ENCODE measurements around the gene TAS2R39. TPM values are rescaled to one million over a fixed set of nuclear protein-coding genes. Genes with fewer than 3 reads are reported as not detected.
A peak's percentile ranks its signal among the peaks of the same experiment; 100 is the strongest.
"Not testable (repeated sequence)": the region's sequence is repeated elsewhere in the genome, so short reads cannot be mapped to it uniquely, and the experiment has no call there.

Gene TAS2R39
- total RNA-seq, 1 donor from 2014 or later = not detected

DNA sequence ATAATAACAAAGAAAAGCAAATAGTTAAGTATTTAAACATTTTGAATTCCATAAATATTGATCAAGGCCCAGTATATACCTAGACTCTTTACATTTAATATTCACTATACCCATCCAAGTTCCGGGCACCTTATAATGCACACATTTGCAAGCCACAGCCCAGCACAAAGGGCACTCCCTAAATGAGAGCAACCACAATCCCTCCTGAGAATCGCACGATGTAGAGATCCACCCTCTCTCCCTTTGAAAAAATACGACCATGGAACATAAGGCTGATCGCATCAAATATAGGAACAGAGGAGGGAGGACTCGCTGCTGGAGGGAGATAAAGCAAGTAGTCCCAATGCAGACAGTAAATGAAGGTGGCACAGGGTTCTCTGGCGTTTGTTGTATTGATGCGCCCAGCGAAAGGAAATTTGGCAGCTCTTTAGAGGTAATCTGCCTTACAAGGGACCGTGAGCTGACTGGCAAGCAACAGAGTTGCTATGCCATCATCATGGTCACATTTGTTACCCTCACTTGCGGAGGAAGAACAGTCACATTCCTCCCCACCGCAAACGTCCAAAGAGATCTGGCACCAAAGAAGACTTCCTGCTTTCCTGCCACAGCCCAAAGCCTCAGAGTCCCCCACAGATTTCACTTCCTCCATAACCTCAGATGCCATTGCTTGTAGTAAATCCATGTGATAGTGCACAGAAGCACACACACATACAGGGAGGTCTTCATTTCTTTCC, 22.5 kb downstream of the TAS2R39 start:
- Histone ChIP-seq H3K9me3 (replicated peaks) (no peaks in the 10 kb centered on the region), H3K36me3 (no peaks in the 10 kb centered on the region), H3K4me3 (no peak overlapping the region), H3K27ac (replicated peaks) (no peak overlapping the region), H3K4me1 (peaks cover 9% of the 10 kb centered on the region), H3K27me3 (ENCODE audit: low read depth) (peaks cover 15% of the 10 kb centered on the region)
- no peak for DNase-seq
- intact Hi-C loops (cut with micrococcal nuclease) = no loop called here
- TF ChIP-seq, protein P1, sequence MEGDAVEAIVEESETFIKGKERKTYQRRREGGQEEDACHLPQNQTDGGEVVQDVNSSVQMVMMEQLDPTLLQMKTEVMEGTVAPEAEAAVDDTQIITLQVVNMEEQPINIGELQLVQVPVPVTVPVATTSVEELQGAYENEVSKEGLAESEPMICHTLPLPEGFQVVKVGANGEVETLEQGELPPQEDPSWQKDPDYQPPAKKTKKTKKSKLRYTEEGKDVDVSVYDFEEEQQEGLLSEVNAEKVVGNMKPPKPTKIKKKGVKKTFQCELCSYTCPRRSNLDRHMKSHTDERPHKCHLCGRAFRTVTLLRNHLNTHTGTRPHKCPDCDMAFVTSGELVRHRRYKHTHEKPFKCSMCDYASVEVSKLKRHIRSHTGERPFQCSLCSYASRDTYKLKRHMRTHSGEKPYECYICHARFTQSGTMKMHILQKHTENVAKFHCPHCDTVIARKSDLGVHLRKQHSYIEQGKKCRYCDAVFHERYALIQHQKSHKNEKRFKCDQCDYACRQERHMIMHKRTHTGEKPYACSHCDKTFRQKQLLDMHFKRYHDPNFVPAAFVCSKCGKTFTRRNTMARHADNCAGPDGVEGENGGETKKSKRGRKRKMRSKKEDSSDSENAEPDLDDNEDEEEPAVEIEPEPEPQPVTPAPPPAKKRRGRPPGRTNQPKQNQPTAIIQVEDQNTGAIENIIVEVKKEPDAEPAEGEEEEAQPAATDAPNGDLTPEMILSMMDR (IDR thresholded peaks at IDR 0.05; ENCODE audit: borderline replicate concordance) = no peak

DNA sequence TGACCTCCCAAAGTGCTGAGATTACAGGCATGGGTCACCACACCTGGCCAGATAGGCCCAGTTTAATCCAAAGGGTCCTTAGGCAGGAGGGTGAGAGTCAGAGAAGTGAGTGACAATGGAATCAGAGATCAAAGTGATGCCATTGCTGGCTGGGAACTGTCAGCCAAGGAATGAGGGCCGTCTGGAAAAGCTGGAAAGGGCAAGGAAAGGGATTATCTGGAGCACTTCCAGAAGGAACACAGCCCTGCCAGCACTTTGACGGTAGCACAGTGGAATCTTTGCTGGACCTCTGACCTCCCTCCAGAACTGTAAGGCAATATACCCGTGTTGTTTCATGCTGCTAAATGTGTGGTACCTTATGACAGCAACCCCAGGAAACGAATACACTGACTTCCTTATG, 27.3 kb downstream of the TAS2R39 start:
- Histone ChIP-seq H3K27me3 (ENCODE audit: low read depth) (peaks cover 7% of the 10 kb centered on the region), H3K27ac (replicated peaks) (no peak overlapping the region), H3K4me1 (peaks cover 9% of the 10 kb centered on the region), H3K36me3 (no peaks in the 10 kb centered on the region), H3K9me3 (replicated peaks) (no peaks in the 10 kb centered on the region), H3K4me3 (no peak overlapping the region)
- TF ChIP-seq, protein P1 (IDR thresholded peaks at IDR 0.05; ENCODE audit: borderline replicate concordance) = no peak
- no peak for DNase-seq
- intact Hi-C loops (cut with micrococcal nuclease) = no loop called here

DNA sequence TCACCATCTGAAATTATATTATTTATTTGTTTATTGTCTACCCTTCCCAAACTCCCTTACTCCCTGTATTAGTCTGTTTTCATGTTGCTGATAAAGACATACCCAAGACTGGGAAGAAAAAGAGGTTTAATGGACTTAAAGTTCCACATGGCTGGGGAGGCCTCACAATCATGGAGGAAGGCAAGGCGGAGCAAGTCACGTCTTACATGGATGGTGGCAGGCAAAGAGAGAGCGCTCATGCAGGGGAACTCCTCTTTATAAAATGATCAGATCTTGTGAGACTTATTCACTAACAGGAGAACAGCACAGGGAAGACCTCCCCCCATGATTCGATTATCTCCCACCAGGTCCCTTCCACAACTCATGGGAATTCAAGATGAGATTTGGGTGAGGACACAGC, 30.3 kb downstream of the TAS2R39 start:
- DNase-seq; H3K4me3 ChIP-seq; intact Hi-C loops (cut with micrococcal nuclease); H3K4me1 ChIP-seq; H3K36me3 ChIP-seq; H3K27me3 ChIP-seq (ENCODE audit: low read depth); H3K27ac ChIP-seq (replicated peaks); H3K9me3 ChIP-seq (replicated peaks): not testable (repeated sequence)

DNA sequence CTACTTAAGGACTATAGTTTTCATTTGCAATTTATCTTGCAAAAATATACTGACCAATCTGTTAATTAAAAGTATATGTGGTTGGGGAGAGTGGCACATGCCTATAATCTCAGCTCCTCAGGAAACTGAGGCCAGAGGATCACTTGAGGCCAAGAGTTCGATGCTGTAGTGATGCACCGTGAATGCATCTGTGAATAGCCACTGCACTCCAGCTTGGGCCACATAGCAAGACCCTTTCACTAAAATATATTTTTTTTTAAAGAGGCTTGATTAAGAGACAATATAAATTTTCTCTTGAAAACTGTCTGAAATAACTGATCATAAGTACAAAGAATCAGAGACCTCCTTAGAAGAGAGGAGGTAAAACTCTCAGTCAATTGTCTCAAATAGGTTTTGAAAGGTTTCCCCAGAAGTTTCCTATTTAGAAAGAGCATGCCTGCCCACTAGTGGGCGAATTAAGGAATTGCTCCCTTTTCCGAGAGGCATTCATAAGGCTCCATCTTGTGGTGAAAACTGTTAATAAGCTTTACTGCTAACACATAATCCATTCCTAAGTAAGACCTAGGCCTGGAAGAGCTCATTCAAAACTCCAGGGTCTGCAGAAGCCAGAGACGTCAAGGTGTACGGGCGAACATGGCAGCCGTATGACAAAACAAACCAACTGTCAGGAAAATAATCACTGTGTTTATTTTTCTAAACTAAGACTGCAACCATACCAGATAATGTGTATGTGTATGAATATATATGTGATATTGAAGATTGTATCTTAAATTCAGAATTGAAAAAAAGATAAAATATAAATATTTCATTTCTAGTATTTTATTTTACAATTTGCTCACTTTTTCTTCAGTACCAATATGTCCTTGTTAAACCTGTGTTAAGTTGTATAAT, 31.8 kb downstream of the TAS2R39 start:
- intact Hi-C loops (cut with micrococcal nuclease) = loop anchor here (2.0 kb wide), 1 partner anchor 208 kb away; no protein-coding TSS in a partner anchor
- Histone ChIP-seq H3K36me3 (no peaks in the 10 kb centered on the region), H3K4me1 (no peaks in the 10 kb centered on the region), H3K4me3 (no peak overlapping the region), H3K27ac (replicated peaks) (no peak overlapping the region), H3K27me3 (ENCODE audit: low read depth) (peaks cover 4% of the 10 kb centered on the region), H3K9me3 (replicated peaks) (no peaks in the 10 kb centered on the region)
- TF ChIP-seq, protein P1 (IDR thresholded peaks at IDR 0.05; ENCODE audit: borderline replicate concordance) = peak; percentile 100
- DNase-seq = no peak

DNA sequence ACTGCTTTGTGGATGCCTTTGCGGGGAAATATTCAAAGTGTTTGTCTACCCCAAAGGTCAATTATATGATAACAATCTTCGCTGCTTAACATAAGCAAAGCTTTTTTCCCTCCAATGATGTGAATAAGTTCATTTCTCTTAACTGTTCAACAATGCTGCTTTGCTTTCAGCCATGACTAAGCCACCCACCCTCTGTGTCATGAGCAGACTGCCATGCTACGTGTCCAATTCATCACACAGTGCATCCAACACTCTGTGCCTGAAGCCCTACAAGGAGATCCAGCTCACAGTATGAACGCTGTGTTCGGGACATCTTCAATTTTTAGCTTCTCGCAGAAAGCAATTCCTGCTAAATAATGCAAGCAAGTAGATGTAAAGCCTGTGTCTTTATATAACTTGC, 32.9 kb downstream of the TAS2R39 start:
- Histone ChIP-seq H3K4me1 (no peaks in the 10 kb centered on the region), H3K4me3 (no peak overlapping the region), H3K9me3 (replicated peaks) (no peaks in the 10 kb centered on the region), H3K27me3 (ENCODE audit: low read depth) (peaks cover 4% of the 10 kb centered on the region), H3K27ac (replicated peaks) (no peak overlapping the region), H3K36me3 (no peaks in the 10 kb centered on the region)
- no peak for DNase-seq
- TF ChIP-seq, protein P1 (IDR thresholded peaks at IDR 0.05; ENCODE audit: borderline replicate concordance) = no peak
- intact Hi-C loops (cut with micrococcal nuclease) = no loop called here

DNA sequence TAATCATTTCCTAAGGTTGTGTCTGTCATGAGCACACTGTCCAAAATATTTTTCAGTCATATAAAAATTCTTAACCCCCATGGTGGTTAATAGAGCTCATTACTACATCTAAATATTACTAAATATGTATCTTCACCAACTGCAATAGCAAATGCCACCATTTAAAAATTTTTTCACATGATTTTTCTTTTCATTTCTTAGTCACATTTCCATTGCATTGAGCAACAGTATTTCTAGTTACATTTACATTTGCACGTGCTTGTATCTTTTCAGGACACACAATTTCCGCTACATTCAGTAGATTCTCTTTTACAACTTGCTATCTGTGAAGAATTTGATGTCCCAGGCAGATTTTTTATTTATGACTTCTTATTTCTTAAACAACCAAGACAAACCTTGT, 33.5 kb downstream of the TAS2R39 start:
- intact Hi-C loops (cut with micrococcal nuclease) = no loop called here
- H3K4me1 ChIP-seq = no peaks in the 10 kb centered on the region
- no peak for DNase-seq
- no peak overlapping the region for H3K27ac ChIP-seq (replicated peaks)
- H3K9me3 ChIP-seq (replicated peaks) = no peaks in the 10 kb centered on the region
- peaks cover 4% of the 10 kb centered on the region for H3K27me3 ChIP-seq (ENCODE audit: low read depth)
- H3K36me3 ChIP-seq = no peaks in the 10 kb centered on the region
- H3K4me3 ChIP-seq = no peak overlapping the region
- TF ChIP-seq, protein P1 (IDR thresholded peaks at IDR 0.05; ENCODE audit: borderline replicate concordance) = no peak
